ENCODE measurements around the gene RABAC1. TPM values are rescaled to one million over a fixed set of nuclear protein-coding genes. Genes with fewer than 3 reads are reported as not detected.

RABAC1 gene
- total and polyA plus RNA-seq, 4 donors, result 87.9 to 291 (median 263) TPM

GRCh38 chr19:41924151-41925145 is 34.7 kb downstream of the RABAC1 start:
- Histone ChIP-seq H3K9ac (ENCODE audit: insufficient read depth in 1 of 2, low read length in 2 of 2) (no peak overlapping the region), H3K4me1 (ENCODE audit: control insufficient read depth in 5 of 5, insufficient read depth in 5 of 5, low read length in 5 of 5) (peaks cover 0 to 2% (median 0%) of the 10 kb centered on the region in 5 donors), H3K4me3 (no peak overlapping the region), H3K36me3 (ENCODE audit: control insufficient read depth in 4 of 4, insufficient read depth in 4 of 4, low read length in 4 of 4) (no peaks in the 10 kb centered on the region), H3K27me3 (ENCODE audit: control insufficient read depth in 3 of 3, insufficient read depth in 3 of 3, low read length in 2 of 3) (peaks cover 5 to 88% (median 73%) of the 10 kb centered on the region in 3 donors), H3K9me3 (ENCODE audit: control insufficient read depth in 4 of 4, insufficient read depth in 3 of 4, low read length in 3 of 4) (peaks cover 0 to 10% (median 0%) of the 10 kb centered on the region in 4 donors), H3K27ac (ENCODE audit: low read depth in 1 of 2, low read length in 1 of 2) (no peak overlapping the region)
- DNase-seq, result no peak
- ATAC-seq (ENCODE audit: insufficient read depth, low FRiP score), result no peak
- TF ChIP-seq, protein P1, sequence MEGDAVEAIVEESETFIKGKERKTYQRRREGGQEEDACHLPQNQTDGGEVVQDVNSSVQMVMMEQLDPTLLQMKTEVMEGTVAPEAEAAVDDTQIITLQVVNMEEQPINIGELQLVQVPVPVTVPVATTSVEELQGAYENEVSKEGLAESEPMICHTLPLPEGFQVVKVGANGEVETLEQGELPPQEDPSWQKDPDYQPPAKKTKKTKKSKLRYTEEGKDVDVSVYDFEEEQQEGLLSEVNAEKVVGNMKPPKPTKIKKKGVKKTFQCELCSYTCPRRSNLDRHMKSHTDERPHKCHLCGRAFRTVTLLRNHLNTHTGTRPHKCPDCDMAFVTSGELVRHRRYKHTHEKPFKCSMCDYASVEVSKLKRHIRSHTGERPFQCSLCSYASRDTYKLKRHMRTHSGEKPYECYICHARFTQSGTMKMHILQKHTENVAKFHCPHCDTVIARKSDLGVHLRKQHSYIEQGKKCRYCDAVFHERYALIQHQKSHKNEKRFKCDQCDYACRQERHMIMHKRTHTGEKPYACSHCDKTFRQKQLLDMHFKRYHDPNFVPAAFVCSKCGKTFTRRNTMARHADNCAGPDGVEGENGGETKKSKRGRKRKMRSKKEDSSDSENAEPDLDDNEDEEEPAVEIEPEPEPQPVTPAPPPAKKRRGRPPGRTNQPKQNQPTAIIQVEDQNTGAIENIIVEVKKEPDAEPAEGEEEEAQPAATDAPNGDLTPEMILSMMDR (IDR thresholded peaks at IDR 0.05; ENCODE audit: control extremely low read depth, extremely low read depth), result no peak
- 54 to 55% methylated on average over 13 of the region's 13 CpGs for WGBS, 2 donors

- ATAC-seq (ENCODE audit: insufficient read depth, low FRiP score), result no peak
- H3K9me3 ChIP-seq (ENCODE audit: control insufficient read depth in 4 of 4, insufficient read depth in 3 of 4, low read length in 3 of 4), result peaks cover 0 to 11% (median 0%) of the 10 kb centered on the region in 4 donors
- no peak overlapping the region for H3K27ac ChIP-seq (ENCODE audit: low read depth in 1 of 2, low read length in 1 of 2)
- no peaks in the 10 kb centered on the region for H3K36me3 ChIP-seq (ENCODE audit: control insufficient read depth in 4 of 4, insufficient read depth in 4 of 4, low read length in 4 of 4)
- H3K4me1 ChIP-seq (ENCODE audit: control insufficient read depth in 5 of 5, insufficient read depth in 5 of 5, low read length in 5 of 5), result no peaks in the 10 kb centered on the region
- no peak overlapping the region for H3K9ac ChIP-seq (ENCODE audit: insufficient read depth in 1 of 2, low read length in 2 of 2)
- DNase-seq, result no peak
- TF ChIP-seq, protein P1 (IDR thresholded peaks at IDR 0.05; ENCODE audit: control extremely low read depth, extremely low read depth), result no peak
- H3K27me3 ChIP-seq (ENCODE audit: control insufficient read depth in 3 of 3, insufficient read depth in 3 of 3, low read length in 2 of 3), result peaks cover 5 to 91% (median 76%) of the 10 kb centered on the region in 3 donors
- 30 to 51% methylated on average over 5 to 6 of the region's 6 CpGs for WGBS, 2 donors
- no peak overlapping the region for H3K4me3 ChIP-seq
Observed at GRCh38 chr19:41923045-41923788, 35.9 kb downstream of the RABAC1 start.

GRCh38 chr19:41922585-41922984 is 36.5 kb downstream of the RABAC1 start:
- H3K9me3 ChIP-seq (ENCODE audit: control insufficient read depth in 4 of 4, insufficient read depth in 3 of 4, low read length in 3 of 4), result peaks cover 0 to 13% (median 0%) of the 10 kb centered on the region in 4 donors
- WGBS, 2 donors, result 12 to 30% methylated on average over 15 to 18 of the region's 18 CpGs
- H3K27ac ChIP-seq (ENCODE audit: low read depth in 1 of 2, low read length in 1 of 2), result no peak overlapping the region
- H3K4me3 ChIP-seq, result no peak overlapping the region
- H3K4me1 ChIP-seq (ENCODE audit: control insufficient read depth in 5 of 5, insufficient read depth in 5 of 5, low read length in 5 of 5), result no peaks in the 10 kb centered on the region
- TF ChIP-seq, protein P1 (IDR thresholded peaks at IDR 0.05; ENCODE audit: control extremely low read depth, extremely low read depth), result no peak
- H3K9ac ChIP-seq (ENCODE audit: insufficient read depth in 1 of 2, low read length in 2 of 2), result no peak overlapping the region
- peaks cover 5 to 93% (median 79%) of the 10 kb centered on the region in 3 donors for H3K27me3 ChIP-seq (ENCODE audit: control insufficient read depth in 3 of 3, insufficient read depth in 3 of 3, low read length in 2 of 3)
- no peaks in the 10 kb centered on the region for H3K36me3 ChIP-seq (ENCODE audit: control insufficient read depth in 4 of 4, insufficient read depth in 4 of 4, low read length in 4 of 4)
- DNase-seq (no peak), ATAC-seq (ENCODE audit: insufficient read depth, low FRiP score) (no peak)
